GM18519 (cell line): Measurements from ENCODE around the gene IL12RB2.

Source experiments
- ATAC-seq: cut with Tn5 transposase; IDR thresholded peaks from one replicate; pipeline ENCODE4 v1.9.1; 2021; ENCODE audit warnings: mild to moderate bottlenecking, moderate library complexity; ENCODE audit not compliant: unreplicated experiment, low FRiP score

IL12RB2 gene

DNA sequence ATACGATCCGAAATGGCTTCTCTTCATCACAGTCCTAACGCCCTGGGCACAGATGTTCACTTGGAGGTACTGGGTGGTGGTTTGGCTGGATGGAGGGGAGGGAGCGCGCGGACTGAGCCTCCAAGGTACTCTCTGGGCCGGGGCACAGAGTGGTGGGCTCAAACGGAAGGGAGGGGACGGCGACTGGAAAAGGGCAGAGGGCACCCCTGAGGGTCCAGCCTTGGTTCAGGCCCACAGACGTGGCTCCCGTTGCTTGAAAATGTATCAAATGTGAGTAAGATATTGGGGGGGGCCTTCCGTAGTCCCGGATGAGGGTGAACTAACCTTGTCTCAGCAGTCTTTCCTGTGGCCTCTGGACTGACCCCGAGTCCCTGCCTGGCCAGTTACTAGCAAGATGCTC lies 463 bp downstream of the IL12RB2 start:
- no peak for ATAC-seq

DNA sequence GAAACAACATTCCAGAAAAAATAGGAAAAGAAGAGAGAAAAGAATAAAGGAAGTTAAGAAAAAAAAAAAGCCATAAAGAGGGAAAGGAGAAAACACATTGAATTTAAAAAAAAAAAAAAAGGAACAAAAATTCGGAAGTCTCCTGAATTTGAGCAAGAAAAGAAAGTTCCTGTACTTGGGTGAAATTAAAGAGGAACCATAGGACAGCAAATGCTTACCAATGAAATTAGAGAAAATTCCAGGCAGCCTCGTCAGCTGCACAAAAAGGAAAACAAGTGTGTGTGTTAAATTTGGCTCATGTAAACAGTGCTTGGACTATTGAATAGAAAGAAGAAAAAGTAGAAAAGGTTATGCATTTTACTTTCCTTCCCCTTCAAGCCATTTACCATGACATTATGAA lies 4.9 kb downstream of the IL12RB2 start:
- ATAC-seq = no peak

DNA sequence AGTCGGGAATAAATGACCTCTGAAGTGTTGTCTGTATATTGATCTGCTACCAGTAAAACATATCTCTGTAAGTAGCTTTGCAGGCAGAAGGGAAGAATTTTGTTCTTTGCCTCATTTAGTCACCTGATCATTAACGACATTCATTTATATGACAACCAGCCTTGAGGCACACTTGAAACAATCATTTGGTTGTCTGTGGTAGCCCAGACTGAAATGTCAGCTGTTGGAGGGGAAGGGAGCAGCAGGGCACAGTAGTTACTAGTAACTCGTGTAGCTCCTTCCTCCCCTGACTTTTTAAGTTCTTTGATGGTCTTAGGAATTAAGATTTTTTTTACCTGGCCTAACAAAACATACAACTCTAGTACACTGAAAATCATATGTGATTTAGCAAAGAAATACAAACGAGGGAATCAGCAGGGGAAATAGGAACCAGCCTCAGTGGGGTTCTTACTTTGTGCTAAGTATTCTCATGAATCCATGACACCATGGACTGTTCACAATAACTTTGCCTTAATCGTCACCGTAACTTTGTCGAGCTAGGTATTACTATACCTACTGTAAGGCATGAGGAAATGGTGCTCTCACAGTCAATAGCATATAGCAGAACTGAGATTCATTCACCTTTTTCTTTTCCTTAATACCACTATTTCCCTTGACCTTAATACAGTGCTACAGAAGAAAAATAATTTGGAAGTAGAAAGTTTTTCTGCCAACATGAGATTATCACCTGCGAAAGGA lies 6.4 kb downstream of the IL12RB2 start:
- no peak for ATAC-seq

DNA sequence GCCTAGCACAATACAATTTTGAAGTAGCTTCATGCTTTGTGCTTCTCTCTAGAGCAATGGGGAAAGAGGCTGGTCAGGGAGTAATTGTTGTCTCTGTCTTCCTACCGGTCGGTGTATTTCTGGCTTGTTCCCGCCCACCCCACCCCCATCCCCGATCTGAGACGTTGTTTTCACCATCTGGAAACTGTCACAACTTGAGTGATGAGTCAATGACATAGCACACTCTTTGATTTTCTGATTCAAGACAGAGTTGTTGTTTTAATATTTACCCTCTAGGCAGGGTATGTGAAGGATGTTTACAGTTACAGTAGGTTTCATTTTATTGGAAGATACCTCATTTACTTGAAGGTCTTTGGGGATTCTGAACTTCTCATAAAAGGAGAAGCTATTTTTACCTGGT lies 7.0 kb downstream of the IL12RB2 start:
- no peak for ATAC-seq

DNA sequence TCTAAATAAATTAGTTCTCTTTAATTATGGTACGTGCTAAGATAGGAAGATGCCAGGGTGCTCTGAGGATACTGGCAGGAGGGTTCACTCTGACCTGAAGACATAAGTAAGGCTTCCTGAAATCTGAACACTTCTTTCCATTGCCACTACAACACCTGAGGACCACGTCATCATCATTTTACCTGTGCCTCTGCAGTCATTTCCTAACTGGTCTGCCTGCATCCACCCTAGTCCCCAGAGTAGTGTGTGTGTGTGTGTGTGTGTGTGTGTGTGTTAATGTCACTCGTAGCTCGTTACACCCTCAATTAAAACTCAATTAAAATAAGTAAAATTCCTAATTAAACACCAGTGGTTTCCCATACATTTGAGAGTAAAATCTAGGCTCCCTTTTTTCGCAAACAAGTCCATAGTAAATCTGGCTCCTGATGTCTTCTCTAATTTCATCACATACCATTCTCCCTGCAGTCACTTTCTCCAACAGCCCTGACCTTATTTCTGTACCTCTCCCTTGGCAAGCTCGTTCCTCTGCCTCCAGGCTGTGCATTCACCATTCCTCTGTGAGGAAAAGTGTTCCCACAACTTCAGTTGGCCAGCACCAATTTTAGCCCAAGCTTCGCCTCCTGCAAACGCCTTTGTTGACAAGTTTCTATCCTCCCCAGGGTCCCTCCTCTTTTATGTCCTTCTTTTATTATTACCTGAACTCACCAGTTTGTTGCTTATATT lies 8.7 kb downstream of the IL12RB2 start:
- ATAC-seq = no peak

DNA sequence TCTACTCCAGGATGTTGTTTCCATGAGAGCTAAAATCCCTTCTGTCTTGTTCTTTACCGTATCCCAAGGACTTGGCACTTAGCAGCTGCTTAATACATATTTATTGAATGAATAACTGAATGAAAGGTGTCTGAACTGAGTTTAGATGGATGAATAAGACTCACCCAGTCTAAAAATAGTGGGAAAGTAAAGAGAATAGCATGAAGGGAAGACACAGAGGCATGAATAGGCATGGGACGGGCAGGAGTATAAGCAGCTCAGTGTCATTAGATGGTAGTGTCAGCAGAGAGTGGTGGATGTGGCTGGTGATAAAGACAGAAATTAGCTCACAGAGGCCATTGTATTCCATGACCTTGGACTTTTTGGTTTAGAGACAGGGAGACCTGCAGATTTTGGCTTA lies 9.2 kb downstream of the IL12RB2 start:
- ATAC-seq = no peak

DNA sequence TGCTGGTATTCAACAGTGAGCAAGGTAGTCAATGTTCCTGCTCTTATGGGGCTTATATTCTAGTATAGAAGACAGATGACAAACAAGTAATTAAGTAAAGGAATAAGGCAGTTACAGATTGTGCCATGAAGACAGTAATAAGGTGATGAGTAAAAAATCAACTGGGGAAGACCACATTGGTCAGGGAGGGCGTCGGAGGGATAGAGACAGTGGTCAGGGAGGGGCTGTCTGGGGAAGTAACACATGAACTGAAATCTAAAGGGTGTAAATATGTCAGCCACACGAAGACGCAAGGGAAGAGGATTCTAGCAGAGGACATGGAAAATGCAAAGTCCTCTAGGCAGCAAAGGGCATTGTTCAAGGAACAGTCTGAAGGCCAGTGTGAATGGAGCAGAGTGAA lies 10.1 kb downstream of the IL12RB2 start:
- no peak for ATAC-seq

DNA sequence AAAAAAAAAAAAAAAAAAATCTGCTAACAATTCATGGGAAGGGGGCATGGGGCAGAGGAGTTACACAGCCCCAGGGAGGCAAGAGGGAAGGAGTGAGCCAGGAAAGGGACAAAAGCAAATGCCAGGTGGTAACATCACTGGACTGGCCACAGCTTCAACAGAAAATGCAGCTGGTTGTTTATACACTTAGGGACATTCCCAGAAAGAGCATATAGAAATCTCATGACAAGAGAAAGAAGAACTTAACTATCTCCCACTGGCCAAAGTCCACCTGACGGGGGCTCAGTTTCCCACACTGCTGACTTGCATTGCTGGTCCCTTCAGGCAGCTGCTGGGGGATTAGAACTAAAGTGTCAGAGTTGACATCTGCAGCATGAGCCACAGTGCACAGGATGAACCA lies 14.8 kb downstream of the IL12RB2 start:
- no peak for ATAC-seq

DNA sequence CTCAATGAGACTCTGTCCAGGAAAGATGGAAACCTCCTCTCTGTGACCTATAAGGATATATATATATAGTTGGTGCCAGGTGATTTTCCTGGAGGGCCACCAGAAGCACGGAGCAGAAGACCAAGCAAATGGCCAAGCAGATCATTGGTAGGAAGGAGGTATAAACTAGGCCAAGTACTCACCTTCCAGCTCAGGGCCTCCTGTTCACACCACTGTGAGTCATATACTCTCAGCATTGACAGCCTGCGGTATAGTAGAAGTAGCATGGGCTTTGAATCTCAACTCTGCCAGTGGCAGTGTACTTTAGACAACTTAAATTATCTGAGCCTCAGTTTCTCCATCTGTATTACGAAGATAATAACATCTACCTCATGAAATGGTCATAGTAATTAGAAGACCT lies 15.4 kb downstream of the IL12RB2 start:
- no peak for ATAC-seq

DNA sequence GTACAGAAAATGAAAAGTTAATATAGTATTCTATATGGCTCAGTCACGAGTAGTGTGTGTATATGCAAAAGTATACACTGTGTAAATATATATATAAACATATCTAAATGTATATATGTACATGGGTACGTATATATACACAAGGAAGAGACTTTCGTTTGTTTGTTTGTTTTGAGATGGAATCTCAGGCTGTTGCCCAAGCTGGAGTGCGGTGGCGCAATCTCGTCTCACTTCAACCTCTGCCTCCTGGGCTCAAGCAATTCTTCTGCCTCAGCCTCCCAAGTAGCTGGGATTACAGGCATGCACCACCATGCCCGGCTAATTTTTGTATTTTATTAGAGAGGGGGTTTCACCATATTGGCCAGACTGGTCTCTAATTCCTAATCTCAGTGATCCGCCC lies 16.4 kb downstream of the IL12RB2 start:
- ATAC-seq = no peak

DNA sequence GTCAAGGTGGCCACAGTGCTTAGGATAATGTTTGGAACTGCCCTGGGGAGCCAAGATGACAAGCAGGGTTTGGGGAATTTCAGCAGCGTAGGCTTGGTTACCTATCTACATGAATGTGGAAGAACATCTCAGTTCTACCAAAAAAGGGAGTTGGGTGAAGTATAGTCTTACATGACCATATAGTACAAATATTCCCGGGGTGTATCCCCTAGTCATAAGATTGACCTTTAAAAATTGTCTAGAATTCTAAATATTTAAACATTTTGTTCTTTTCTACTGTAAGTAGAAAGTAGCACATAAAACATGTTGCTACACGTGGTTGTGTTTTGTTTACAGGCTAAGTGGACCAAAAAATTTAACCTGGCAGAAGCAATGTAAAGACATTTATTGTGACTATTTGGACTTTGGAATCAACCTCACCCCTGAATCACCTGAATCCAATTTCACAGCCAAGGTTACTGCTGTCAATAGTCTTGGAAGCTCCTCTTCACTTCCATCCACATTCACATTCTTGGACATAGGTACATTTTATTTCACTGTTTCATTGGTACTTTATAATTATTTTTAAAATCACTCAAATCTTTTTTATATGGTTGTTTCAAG lies 20.3 kb downstream of the IL12RB2 start:
- no peak for ATAC-seq

DNA sequence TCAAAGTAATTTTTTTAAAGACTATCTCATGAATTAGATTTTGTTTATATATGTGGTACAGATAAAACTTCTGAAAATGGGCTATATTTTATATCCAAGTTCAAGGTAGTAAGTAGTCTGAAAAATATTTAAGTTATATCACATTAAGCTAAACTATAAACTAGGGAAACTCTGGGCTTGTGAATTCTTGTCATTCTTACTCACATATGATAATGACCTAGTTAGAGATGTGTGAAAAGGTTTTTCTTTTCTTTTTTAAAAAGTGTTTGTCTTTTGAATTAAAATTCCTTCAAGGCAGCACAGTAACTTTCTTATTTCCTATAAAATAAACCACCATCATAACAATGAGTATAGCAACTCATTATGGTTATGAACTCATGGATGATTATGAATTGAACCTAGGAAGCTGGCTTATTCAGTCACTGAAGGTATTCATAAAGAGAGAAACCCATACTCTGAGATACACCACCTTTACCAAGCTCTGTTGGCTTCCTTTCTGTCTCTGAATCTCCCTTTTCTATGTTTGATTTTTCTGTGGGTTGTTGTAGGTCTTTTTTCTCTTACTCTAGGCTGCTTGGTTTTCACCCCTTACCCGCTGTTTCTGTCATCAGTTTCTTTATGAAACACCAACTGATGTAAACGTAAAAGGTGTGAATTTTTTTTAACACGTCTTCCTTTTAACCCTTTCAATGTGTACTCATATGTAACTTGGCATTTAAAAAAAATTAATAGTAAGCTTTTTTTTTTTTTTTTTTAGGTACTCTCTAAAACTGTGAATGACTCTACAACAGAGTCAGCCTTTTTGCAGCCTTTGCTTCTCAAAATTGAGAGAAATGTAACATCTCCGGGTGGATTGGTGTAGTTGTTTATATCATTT lies 25.2 kb downstream of the IL12RB2 start:
- peak; percentile 88 for ATAC-seq

DNA sequence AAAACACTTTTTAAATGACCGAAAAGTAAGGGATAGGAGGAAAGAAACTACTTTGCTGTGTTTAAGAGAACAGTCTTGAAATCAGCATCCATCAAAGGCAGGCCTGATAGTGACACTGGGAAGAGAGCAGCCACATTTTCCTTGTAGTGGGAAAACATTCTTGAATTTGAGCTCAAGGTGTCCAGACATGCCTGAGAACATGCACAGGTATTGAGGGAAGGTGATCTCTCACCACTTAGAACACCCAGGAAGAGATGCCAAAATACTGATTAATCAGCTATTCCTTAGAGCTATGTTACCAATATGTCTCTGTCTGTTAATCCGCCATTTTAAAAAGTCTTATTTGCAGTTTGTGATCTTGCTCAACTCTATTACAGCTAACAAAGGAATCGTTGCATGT lies 25.9 kb downstream of the IL12RB2 start:
- no peak for ATAC-seq

DNA sequence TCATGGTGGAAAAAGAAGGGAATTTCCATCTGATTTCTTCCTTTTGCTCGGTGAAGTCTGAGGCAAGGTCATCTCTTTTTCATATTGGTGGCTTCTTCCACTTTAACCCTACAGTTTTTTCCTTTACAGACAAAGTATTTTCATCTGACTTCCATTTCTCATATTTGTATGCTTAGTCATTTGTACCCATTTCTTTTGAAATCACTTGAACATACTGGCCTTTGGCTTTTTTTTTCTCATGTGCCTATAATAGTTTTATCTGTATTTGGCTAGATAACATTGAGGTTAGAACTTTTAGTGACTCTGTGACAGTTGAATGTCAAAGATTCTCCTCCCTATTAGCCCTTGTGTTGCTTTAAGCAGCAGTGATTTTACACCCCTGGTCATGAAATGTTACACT lies 27.7 kb downstream of the IL12RB2 start:
- ATAC-seq = no peak

DNA sequence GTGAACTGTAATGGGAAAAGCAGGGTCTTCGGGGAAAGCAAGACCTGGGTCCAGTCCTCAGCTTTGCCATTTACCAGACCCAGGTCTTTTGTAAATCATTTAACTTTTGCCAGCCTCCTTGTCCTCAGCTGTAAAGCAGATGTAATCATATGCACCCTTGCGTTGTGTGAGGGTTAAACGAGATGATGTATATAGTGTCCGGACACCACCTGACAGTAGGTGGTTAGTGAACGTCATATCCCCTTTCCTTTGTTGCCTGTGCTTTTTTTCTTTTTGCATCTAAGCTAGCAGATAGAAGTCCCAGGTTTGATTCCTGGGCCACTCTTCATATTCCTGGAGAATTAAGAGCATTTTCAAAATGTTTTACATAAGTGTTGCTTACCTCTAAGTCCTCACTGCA lies 28.5 kb downstream of the IL12RB2 start:
- ATAC-seq = no peak

DNA sequence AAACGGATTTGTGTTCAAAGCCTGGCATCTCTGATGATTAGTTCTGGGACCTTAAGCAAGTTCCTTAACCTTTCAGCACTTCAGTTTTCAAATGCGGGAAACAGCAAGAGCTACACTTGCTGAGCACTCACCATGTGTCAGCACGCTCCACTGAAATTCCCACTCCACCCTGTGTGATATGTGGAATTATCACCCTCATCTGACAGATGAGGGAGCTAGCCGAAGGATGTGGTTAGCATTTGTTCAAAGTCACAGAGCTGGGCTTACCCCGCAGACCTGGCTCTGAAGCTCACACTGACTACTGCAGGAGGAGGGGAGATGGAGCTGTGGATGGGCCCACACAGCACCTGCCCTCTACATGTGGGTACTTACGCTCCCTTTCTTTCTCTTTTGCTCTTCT lies 29.1 kb downstream of the IL12RB2 start:
- ATAC-seq = no peak

DNA sequence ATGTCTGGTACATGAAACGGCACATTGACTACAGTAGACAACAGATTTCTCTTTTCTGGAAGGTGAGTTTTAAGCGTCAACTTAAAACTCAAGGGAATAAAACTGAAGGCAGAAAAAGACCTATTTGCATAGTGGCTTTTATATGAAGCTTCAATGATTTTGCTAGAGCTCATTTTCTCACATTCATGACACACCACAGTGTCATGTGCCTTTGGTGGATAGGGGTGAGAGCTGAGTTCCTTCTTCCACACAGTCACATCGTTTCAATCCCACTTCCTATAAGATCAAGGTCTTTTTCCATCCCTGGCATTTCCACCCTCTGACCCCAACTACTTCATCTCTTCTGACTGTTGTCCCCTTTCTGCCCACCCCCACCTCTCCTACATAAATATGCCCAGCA lies 31.0 kb downstream of the IL12RB2 start:
- ATAC-seq = peak; percentile 40

DNA sequence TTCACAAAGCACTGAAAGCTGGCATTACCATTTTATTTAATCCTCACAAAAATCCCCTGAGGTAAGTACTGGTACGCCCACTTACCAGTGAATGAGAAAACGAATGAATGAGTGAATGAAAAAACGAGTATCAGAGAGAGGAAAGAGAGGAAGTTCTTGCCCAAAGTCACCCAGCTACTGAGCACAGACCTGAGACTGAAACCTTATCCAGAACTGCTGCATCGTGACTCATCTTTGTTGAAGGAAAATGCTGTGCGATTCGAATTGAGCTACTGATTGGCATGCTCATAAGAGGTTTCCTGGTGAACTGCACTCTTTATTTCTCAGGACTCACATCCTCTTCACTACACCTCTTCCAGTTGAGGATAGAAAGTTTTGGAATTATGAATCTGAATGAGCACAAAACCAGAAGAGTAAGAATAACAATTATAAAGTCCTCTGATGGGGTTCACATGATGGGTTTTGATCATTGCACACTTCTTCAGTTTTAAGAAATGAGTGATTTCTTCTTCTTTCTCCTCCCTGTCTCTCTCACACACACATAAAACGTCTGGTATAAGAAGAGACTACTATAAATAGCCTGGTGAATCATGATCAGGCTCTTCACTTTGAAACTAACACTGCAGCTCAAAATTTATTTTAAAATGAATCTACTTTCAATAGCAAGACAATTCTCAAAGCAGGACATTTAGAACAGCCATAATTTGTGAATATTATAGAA lies 32.1 kb downstream of the IL12RB2 start:
- ATAC-seq = peak; percentile 34

DNA sequence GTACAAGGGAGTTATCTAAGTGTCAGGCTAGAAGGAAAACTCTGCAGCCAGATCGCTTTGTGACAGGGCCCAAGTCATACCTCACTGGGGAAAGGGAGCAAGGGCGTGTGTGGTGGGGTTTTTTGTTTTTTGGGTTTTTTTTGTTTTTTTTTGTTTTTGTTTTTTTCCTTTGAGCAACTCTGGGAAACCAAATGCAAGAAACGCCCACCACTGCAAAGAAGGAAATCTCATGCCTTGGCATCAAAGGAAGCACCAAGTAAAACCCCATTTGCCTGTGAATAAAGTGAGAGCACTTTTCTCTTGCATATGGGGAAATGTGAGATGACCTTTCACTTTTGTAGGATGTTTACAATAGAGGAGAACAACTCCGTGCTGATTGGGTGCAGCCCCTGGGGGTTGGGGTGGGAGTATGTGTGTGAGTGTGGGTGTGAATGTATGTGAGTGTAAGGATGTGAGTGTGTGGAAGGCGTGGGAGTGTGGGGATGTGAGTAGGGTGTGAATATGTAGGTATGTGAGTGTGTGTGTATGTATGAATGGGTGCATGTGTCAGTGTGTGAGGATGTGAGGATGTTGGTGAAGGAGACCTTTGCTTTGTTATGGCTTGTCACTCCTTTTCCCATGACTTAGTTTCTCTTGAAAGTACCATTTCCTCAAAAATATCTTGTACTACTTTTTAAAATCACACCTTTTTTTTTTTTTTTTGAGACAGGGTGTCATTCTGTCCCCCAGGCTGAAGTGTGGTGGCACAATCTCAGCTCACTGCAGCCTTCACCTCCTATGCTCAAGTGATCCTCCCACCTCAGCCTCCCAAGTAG lies 34.6 kb downstream of the IL12RB2 start:
- no peak for ATAC-seq
